Mononuclear cell (primary cell): ENCODE measurements around the gene ARL13B. TPM values are rescaled to one million over a fixed set of nuclear protein-coding genes. Genes with fewer than 3 reads are reported as not detected.
"Not testable (repeated sequence)": the region's sequence is repeated elsewhere in the genome, so short reads cannot be mapped to it uniquely, and the experiment has no call there.

Experiments used
- H3K27me3 ChIP-seq: 2 replicates; pipeline ENCODE4 v1.6.0; 2011; ENCODE audit warnings: low read length, control low read depth; ENCODE audit not compliant: insufficient read depth
- H3K4me1 ChIP-seq: 2 replicates; pipeline ENCODE4 v1.5.1; 2011; ENCODE audit warnings: mild to moderate bottlenecking, low read length, control low read depth; ENCODE audit not compliant: insufficient read depth
- H3K4me3 ChIP-seq: 2 replicates; pipeline ENCODE4 v1.5.1; 2011; ENCODE audit warnings: mild to moderate bottlenecking, low read length, moderate library complexity
- H3K9me3 ChIP-seq: 2 replicates; pipeline ENCODE4 v1.5.1; 2011; ENCODE audit warnings: low read depth, mild to moderate bottlenecking, control low read depth, low read length
- total RNA-seq: library from RNA; depleted of rRNA; stranded (reverse); fragments of >200 nt; gene quantifications from one replicate; pipeline ENCODE4 v1.2.3, GENCODE V29; 2012

The ARL13B gene
- total RNA-seq, 1 donor: 3.0 TPM

- H3K9me3 ChIP-seq: no peaks in the 10 kb centered on the region
- no peaks in the 10 kb centered on the region for H3K4me1 ChIP-seq
- H3K27me3 ChIP-seq: no peaks in the 10 kb centered on the region
- H3K4me3 ChIP-seq: no peak overlapping the region
Measured at GRCh38 chr3:94019659-94020058, 39.7 kb downstream of the ARL13B start.

DNA sequence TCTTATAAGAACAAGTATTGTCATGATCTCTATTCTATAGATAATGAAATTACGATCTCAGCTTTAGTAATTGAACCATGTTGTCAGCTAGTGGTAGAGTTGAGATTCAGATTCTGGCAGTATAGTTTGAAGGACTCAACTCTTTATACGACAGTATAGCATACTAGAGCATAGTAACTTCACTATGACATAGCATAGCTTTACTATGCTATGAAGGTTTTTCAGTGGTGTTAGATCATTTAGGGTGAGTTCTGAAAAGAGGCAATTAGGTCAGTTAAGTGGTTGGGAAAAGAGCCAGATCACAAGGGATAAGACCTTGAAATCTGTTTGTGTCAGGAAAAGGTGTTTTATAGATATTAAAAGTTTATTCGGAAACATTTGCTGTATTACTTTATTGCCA lies 40.3 kb downstream of the ARL13B start:
- Histone ChIP-seq H3K4me1 (no peaks in the 10 kb centered on the region), H3K4me3 (no peak overlapping the region)

DNA sequence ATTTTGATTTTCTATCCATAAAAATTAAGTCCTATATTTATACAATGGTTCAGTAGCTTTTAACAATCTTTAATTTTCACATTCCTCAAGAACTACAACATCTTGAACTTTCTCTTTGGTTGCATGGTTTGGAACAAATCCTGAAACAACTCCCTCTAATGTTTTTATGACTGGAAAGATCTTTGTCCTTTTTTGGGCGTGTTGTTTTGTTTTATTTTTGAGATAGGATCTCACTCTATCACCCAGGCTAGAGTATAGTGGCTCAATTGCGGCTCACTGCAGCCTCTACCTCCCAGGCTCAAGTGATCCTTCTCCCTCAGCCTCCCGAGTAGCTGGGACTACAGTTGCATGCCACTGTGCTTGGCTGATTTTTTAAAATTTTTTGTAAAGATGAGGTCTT lies 44.4 kb downstream of the ARL13B start:
- Histone ChIP-seq H3K27me3 (no peaks in the 10 kb centered on the region), H3K4me1 (no peaks in the 10 kb centered on the region), H3K9me3 (no peaks in the 10 kb centered on the region), H3K4me3 (no peak overlapping the region)

More for the DNA sequence above, 40.3 kb downstream of the ARL13B start:
- Histone ChIP-seq H3K27me3 (no peaks in the 10 kb centered on the region), H3K9me3 (no peaks in the 10 kb centered on the region)

DNA sequence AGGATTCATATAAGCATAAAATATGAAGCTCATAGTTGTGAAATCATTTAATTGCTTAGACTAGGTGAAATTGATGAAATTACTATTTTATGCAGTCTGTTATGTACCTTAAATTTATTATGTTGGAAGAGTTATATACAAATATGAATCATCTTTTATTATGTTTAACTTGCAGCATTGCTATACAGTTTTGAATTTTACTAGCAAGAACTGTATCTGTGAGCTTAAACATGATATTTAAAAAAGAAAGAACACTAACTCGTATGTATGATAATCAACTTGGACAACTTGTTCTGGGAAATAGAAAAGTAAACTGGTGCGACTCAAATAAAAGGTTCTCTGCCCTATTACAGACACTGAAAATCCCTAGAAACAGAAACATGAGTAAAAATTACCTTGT lies 46.7 kb downstream of the ARL13B start:
- Histone ChIP-seq H3K9me3 (no peaks in the 10 kb centered on the region), H3K4me3 (no peak overlapping the region), H3K27me3 (no peaks in the 10 kb centered on the region), H3K4me1 (no peaks in the 10 kb centered on the region)

GRCh38 chr3:94028093-94028837 lies 48.3 kb downstream of the ARL13B start, which contains the start of gene STX19:
TSS of gene STX19 (minus strand) at chr3:94028597. CDS start at chr3:94015269, 13,328 bp downstream.
- Histone ChIP-seq H3K4me3 (no peak within 1 kb of the TSS), H3K4me1 (no peaks in the 10 kb centered on the region), H3K9me3 (no peaks in the 10 kb centered on the region), H3K27me3 (no peaks in the 10 kb centered on the region)

DNA sequence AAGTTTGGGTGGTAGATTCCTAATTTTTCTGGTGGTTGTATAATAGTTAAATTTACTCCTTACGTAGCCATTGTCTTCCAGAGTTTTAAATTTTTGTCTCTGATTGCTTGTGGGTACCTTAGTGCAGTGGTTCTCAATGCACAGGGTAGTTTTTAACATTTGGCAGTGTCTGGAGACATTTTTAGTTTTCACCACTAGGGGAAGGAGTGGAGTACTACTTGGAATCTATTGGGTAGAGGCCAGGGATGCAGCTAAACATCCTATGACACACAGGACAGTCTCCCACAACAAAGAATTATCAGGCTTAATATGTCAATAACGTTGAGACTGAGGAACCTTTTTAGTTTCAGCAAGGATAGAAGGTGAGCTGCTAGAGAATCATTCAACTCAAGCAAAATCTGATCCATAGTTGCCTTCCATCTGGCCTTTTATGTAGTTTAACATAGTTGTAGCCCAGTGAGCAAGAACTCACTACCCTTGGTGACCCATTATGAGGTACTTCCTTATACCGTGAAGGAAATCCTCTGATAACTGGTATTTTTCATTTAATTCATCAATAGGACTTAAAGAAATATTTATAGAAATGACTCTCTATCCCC lies 57.1 kb downstream of the ARL13B start:
- H3K27me3 ChIP-seq: no peaks in the 10 kb centered on the region
- no peaks in the 10 kb centered on the region for H3K9me3 ChIP-seq
- H3K4me3 ChIP-seq: no peak overlapping the region
- no peaks in the 10 kb centered on the region for H3K4me1 ChIP-seq

- H3K9me3 ChIP-seq: no peaks in the 10 kb centered on the region
- H3K4me1 ChIP-seq: no peaks in the 10 kb centered on the region
- H3K4me3 ChIP-seq: no peak overlapping the region
- H3K27me3 ChIP-seq: no peaks in the 10 kb centered on the region
Measured at GRCh38 chr3:94043285-94043684, 63.3 kb downstream of the ARL13B start.

- H3K9me3 ChIP-seq, H3K27me3 ChIP-seq, H3K4me1 ChIP-seq, H3K4me3 ChIP-seq: not testable (repeated sequence)
Measured at GRCh38 chr3:94044100-94044936, 64.4 kb downstream of the ARL13B start.

GRCh38 chr3:94046533-94046932 lies 66.6 kb downstream of the ARL13B start:
- Histone ChIP-seq H3K4me1 (no peaks in the 10 kb centered on the region), H3K9me3 (no peaks in the 10 kb centered on the region), H3K27me3 (no peaks in the 10 kb centered on the region), H3K4me3 (no peak overlapping the region)

DNA sequence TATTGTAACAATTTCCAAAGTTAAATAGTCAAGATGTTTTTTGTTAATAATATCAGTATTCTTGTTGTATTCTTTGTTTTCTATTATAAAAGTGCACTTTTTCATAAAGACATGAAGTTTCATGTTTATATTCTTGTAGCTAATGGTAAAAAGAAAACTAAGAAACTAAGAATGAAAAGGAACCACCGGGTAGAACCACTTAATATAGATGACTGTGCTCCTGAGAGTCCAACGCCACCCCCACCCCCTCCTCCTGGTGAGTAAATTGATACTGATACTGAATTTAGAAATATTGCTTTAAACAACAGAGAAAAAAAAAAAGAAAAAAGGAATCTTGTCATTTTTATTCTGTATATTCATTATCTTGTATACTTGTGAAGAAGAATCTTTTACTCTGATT lies 69.3 kb downstream of the ARL13B start:
- Histone ChIP-seq H3K4me1 (no peaks in the 10 kb centered on the region), H3K9me3 (no peaks in the 10 kb centered on the region), H3K27me3 (no peaks in the 10 kb centered on the region), H3K4me3 (no peak overlapping the region)

GRCh38 chr3:94050546-94050945 lies 70.6 kb downstream of the ARL13B start:
- Histone ChIP-seq H3K4me3 (no peak overlapping the region), H3K4me1 (no peaks in the 10 kb centered on the region), H3K9me3 (no peaks in the 10 kb centered on the region), H3K27me3 (no peaks in the 10 kb centered on the region)

DNA sequence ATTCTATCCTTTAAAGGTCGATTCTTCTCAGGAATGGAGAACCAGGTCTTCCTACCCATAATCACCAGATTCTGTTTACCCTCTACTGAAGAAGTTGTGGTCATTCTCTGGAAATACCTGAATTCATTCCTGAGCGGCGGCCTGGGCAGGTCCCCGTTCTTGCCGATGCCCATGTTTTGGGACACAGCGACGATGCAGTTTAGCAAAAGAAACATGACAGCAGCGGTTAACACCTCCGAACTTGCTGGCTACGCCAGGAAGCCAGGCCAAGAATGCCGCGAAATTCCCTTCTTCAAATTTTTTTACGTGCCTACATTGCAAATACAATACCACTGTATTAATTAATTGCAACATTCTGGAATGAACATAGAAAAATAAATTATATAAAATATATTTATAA lies 81.3 kb downstream of the ARL13B start:
- Histone ChIP-seq H3K27me3 (no peaks in the 10 kb centered on the region), H3K4me3 (no peak overlapping the region), H3K4me1 (peaks cover 24% of the 10 kb centered on the region), H3K9me3 (no peaks in the 10 kb centered on the region)

GRCh38 chr3:94062513-94063404 lies 82.8 kb downstream of the ARL13B start, which contains the start of the genes DHFR2 and NSUN3:
TSS of gene DHFR2 (minus strand) at chr3:94062916. CDS start at chr3:94061511, 1,405 bp downstream.
TSS of gene NSUN3 (plus strand) at chr3:94063061. CDS start at chr3:94063127, 66 bp downstream.
- H3K27me3 ChIP-seq: no peaks in the 10 kb centered on the region
- H3K4me1 ChIP-seq: peaks cover 24% of the 10 kb centered on the region
- H3K4me3 ChIP-seq: peak within 1 kb of the TSS; percentile 71
- H3K9me3 ChIP-seq: no peaks in the 10 kb centered on the region

GRCh38 chr3:94063496-94064119 lies 83.7 kb downstream of the ARL13B start:
- H3K27me3 ChIP-seq: no peaks in the 10 kb centered on the region
- peak overlapping the region; percentile 71 for H3K4me3 ChIP-seq
- peaks cover 24% of the 10 kb centered on the region for H3K4me1 ChIP-seq
- H3K9me3 ChIP-seq: no peaks in the 10 kb centered on the region
